ENCODE results near the gene STX16. TPM values are rescaled to one million over a fixed set of nuclear protein-coding genes. Genes with fewer than 3 reads are reported as not detected.

The STX16 gene
- total and polyA plus RNA-seq, 2 donors (not counting 1 experiment from before 2014, with no cell fraction given) = 110 to 117 TPM

GRCh38 chr20:58695895-58696375 is 44.9 kb downstream of the STX16 start:
- no peak overlapping the region for H3K4me2 ChIP-seq (replicated peaks; ENCODE audit: low read depth, low read length, poor library complexity, severe bottlenecking)
- H2AFZ ChIP-seq (ENCODE audit: insufficient read depth, low read depth, low read length, poor library complexity, severe bottlenecking) = no peak overlapping the region
- WGBS (ENCODE audit: insufficient coverage) = 96% methylated on average over 10 of the region's 10 CpGs
- CTCF ChIA-PET = no interaction called here
- H3K4me1 ChIP-seq (ENCODE audit: control insufficient read depth in 2 of 2, insufficient read depth in 2 of 2, low read length in 2 of 2) = peaks cover 8% of the 10 kb centered on the region in 2 donors
- POLR2A ChIA-PET = no interaction called here
- Mint-ChIP-seq H3K27ac (no peak overlapping the region), H3K4me1 (peaks cover 14% of the 10 kb centered on the region), H3K4me3 (no peak overlapping the region), H3K9me3 (ENCODE audit: insufficient read depth) (no peaks in the 10 kb centered on the region), H3K27me3 (no peaks in the 10 kb centered on the region)
- no peaks in the 10 kb centered on the region for H4K20me1 ChIP-seq (ENCODE audit: control insufficient read depth, insufficient read depth, low read length, poor library complexity, severe bottlenecking)
- H3K9ac ChIP-seq (ENCODE audit: low read length) = no peak overlapping the region
- H3K36me3 ChIP-seq (replicated peaks in 1 of 2; ENCODE audit: control extremely low read depth in 1 of 2, control insufficient read depth in 1 of 2, extremely low read depth in 1 of 2, insufficient read depth in 2 of 2, low read length in 1 of 2) = peaks cover 0 to 8% of the 10 kb centered on the region in 2 experiments
- no peak overlapping the region for H3K27ac ChIP-seq (ENCODE audit: low read length in 2 of 2)
- peaks cover 2% of the 10 kb centered on the region for H3K79me2 ChIP-seq (ENCODE audit: control insufficient read depth, insufficient read depth, low read length)
- H3K27me3 ChIP-seq (replicated peaks in 1 of 4; ENCODE audit: control extremely low read depth in 1 of 4, control insufficient read depth in 3 of 4, insufficient read depth in 4 of 4, low read length in 3 of 4) = no peaks in the 10 kb centered on the region
- H3K4me3 ChIP-seq (ENCODE audit: control extremely low read depth in 1 of 5, extremely low read depth in 1 of 5, insufficient read depth in 1 of 5, low read depth in 2 of 5, low read length in 4 of 5) = no peak overlapping the region
- no peak for DNase-seq
- no peak for ATAC-seq (ENCODE audit: low read depth)
- TF ChIP-seq CTCF (IDR thresholded peaks at IDR 0.05) (no peak), EZH2 (IDR thresholded peaks at IDR 0.05; ENCODE audit: borderline replicate concordance, insufficient read depth, low read depth, low read length, poor library complexity, severe bottlenecking) (no peak)
- intact Hi-C loops (cut with micrococcal nuclease) = no loop called here
- H3K9me3 ChIP-seq (ENCODE audit: control extremely low read depth in 1 of 3, control insufficient read depth in 2 of 3, insufficient read depth in 1 of 3, low read length in 2 of 3) = no peaks in the 10 kb centered on the region

- Mint-ChIP-seq H3K27ac (no peak overlapping the region), H3K27me3 (no peaks in the 10 kb centered on the region), H3K4me1 (peaks cover 14% of the 10 kb centered on the region), H3K9me3 (ENCODE audit: insufficient read depth) (no peaks in the 10 kb centered on the region), H3K4me3 (no peak overlapping the region)
- H3K4me1 ChIP-seq (ENCODE audit: control insufficient read depth in 2 of 2, insufficient read depth in 2 of 2, low read length in 2 of 2) = peaks cover 8% of the 10 kb centered on the region in 2 donors
- 96% methylated on average over 10 of the region's 10 CpGs for WGBS (ENCODE audit: insufficient coverage)
- TF ChIP-seq CTCF (IDR thresholded peaks at IDR 0.05) (no peak), EZH2 (IDR thresholded peaks at IDR 0.05; ENCODE audit: borderline replicate concordance, insufficient read depth, low read depth, low read length, poor library complexity, severe bottlenecking) (no peak)
- no peak overlapping the region for H3K9ac ChIP-seq (ENCODE audit: low read length)
- H2AFZ ChIP-seq (ENCODE audit: insufficient read depth, low read depth, low read length, poor library complexity, severe bottlenecking) = no peak overlapping the region
- DNase-seq = no peak
- H4K20me1 ChIP-seq (ENCODE audit: control insufficient read depth, insufficient read depth, low read length, poor library complexity, severe bottlenecking) = no peaks in the 10 kb centered on the region
- intact Hi-C loops (cut with micrococcal nuclease) = no loop called here
- H3K9me3 ChIP-seq (ENCODE audit: control extremely low read depth in 1 of 3, control insufficient read depth in 2 of 3, insufficient read depth in 1 of 3, low read length in 2 of 3) = no peaks in the 10 kb centered on the region
- no peak overlapping the region for H3K27ac ChIP-seq (ENCODE audit: low read length in 2 of 2)
- peaks cover 2% of the 10 kb centered on the region for H3K79me2 ChIP-seq (ENCODE audit: control insufficient read depth, insufficient read depth, low read length)
- H3K27me3 ChIP-seq (replicated peaks in 1 of 4; ENCODE audit: control extremely low read depth in 1 of 4, control insufficient read depth in 3 of 4, insufficient read depth in 4 of 4, low read length in 3 of 4) = no peaks in the 10 kb centered on the region
- CTCF ChIA-PET = no interaction called here
- peaks cover 0 to 8% of the 10 kb centered on the region in 2 experiments for H3K36me3 ChIP-seq (replicated peaks in 1 of 2; ENCODE audit: control extremely low read depth in 1 of 2, control insufficient read depth in 1 of 2, extremely low read depth in 1 of 2, insufficient read depth in 2 of 2, low read length in 1 of 2)
- no peak overlapping the region for H3K4me3 ChIP-seq (ENCODE audit: control extremely low read depth in 1 of 5, extremely low read depth in 1 of 5, insufficient read depth in 1 of 5, low read depth in 2 of 5, low read length in 4 of 5)
- no peak for ATAC-seq (ENCODE audit: low read depth)
- POLR2A ChIA-PET = no interaction called here
- no peak overlapping the region for H3K4me2 ChIP-seq (replicated peaks; ENCODE audit: low read depth, low read length, poor library complexity, severe bottlenecking)
Observed at GRCh38 chr20:58696411-58696961, 45.4 kb downstream of the STX16 start.

Data from B cell (primary cell).